SK-N-SH (cell line): Measurements from ENCODE around the gene LCP2. TPM values are rescaled to one million over a fixed set of nuclear protein-coding genes. Genes with fewer than 3 reads are reported as not detected.

ENCODE experiments used
- CTCF ChIA-PET: fragments of 300-600, 350-600 bp; formaldehyde crosslinking; extraction: SDS; loops from one replicate; lab custom pipeline; 2021; lab: Yijun Ruan, JAX
- POLR2A ChIA-PET: fragments of 350-600 bp; sonication (Branson Sonifier 250); formaldehyde crosslinking; extraction: SDS; loops from one replicate; lab custom pipeline; 2020; ENCODE audit warnings: antibody characterized with exemption, inconsistent platforms; lab: Yijun Ruan, JAX
- DNase-seq: peaks from one replicate; pipeline ENCODE4 v3.0.0; 2012
- H2AFZ ChIP-seq: fragments of 200-600 bp; sonication (generic); 2 replicates; pipeline ENCODE4 v1.8.1; 2016; ENCODE audit warnings: antibody characterized with exemption, mild to moderate bottlenecking, low read depth
- H3F3A ChIP-seq: fragments of 200-600 bp; sonication (generic); replicated peaks from 2 replicates; pipeline ENCODE3; 2016; ENCODE audit warnings: antibody characterized with exemption, mild to moderate bottlenecking; ENCODE audit not compliant: insufficient read depth
- H3K27ac ChIP-seq, 2 experiments: fragments of 200-500 bp in 1 of 2; fragments of 200-600 bp in 1 of 2; sonication (Bioruptor generic) in 1 of 2; sonication (generic), shearing (Covaris generic) in 1 of 2; 2 replicates each; pipeline versions ENCODE4 v1.5.1 to v1.6.1; 2014 to 2016; ENCODE audit warnings: low read depth in 2 of 2, inconsistent platforms in 1 of 2, low read length in 1 of 2, mild to moderate bottlenecking in 1 of 2, mixed read lengths in 1 of 2
- H3K27me3 ChIP-seq: fragments of 200-600 bp; sonication (generic), shearing (Covaris generic); 2 replicates; pipeline ENCODE4 v1.6.1; 2016; ENCODE audit warnings: mixed run types; ENCODE audit not compliant: insufficient read depth
- H3K36me3 ChIP-seq, 2 experiments: fragments of 200-500 bp in 1 of 2; fragments of 200-600 bp in 1 of 2; sonication (Bioruptor generic) in 1 of 2; sonication (generic) in 1 of 2; replicated peaks in 1 of 2; 2 replicates each; pipeline versions ENCODE3 to v1.5.1; 2014 to 2016; ENCODE audit warnings: low read length in 1 of 2, mild to moderate bottlenecking in 1 of 2; ENCODE audit not compliant: insufficient read depth in 2 of 2, control insufficient read depth in 1 of 2
- H3K4me1 ChIP-seq, 2 experiments: fragments of 200-500 bp in 1 of 2; fragments of 200-600 bp in 1 of 2; sonication (Bioruptor generic) in 1 of 2; sonication (generic), shearing (Covaris generic) in 1 of 2; 2 replicates each; pipeline versions ENCODE4 v1.5.1 to v1.6.1; 2014 to 2016; ENCODE audit warnings: low read depth in 1 of 2, low read length in 1 of 2, mixed run types in 1 of 2; ENCODE audit not compliant: insufficient read depth in 2 of 2, control insufficient read depth in 1 of 2
- H3K4me2 ChIP-seq: fragments of 200-600 bp; sonication (generic), shearing (Covaris generic); 2 replicates; pipeline ENCODE4 v1.6.1; 2017; ENCODE audit warnings: mixed run types
- H3K4me3 ChIP-seq, 2 experiments: fragments of 200-500 bp in 1 of 2; fragments of 200-600 bp in 1 of 2; sonication (Bioruptor generic) in 1 of 2; sonication (generic), shearing (Covaris generic) in 1 of 2; 2 replicates each; pipeline versions ENCODE4 v1.5.1 to v1.8.1; 2014 to 2016; ENCODE audit warnings: low read depth in 2 of 2, inconsistent platforms in 1 of 2, low read length in 1 of 2, mild to moderate bottlenecking in 1 of 2, mixed read lengths in 1 of 2, moderate library complexity in 1 of 2
- H3K79me2 ChIP-seq: fragments of 200-600 bp; sonication (generic); 2 replicates; pipeline ENCODE4 v1.8.1; 2017; ENCODE audit warnings: mild to moderate bottlenecking; ENCODE audit not compliant: insufficient read depth
- H3K9ac ChIP-seq: fragments of 200-600 bp; sonication (generic); 2 replicates; pipeline ENCODE4 v1.6.1; 2017; ENCODE audit warnings: mixed run types
- H3K9me2 ChIP-seq: fragments of 200-600 bp; sonication (generic); 2 replicates; pipeline ENCODE4 v1.6.1; 2017; ENCODE audit warnings: mixed run types
- H3K9me3 ChIP-seq: fragments of 200-600 bp; sonication (generic); 2 replicates; pipeline ENCODE4 v1.6.1; 2017; ENCODE audit warnings: mixed run types, mild to moderate bottlenecking, moderate library complexity
- H4K20me1 ChIP-seq: fragments of 200-600 bp; sonication (generic); 2 replicates; pipeline ENCODE4 v1.6.1; 2017; ENCODE audit warnings: mild to moderate bottlenecking, mixed run types; ENCODE audit not compliant: insufficient read depth
- CHD2 ChIP-seq: fragments of 150-350 bp; IDR thresholded peaks from 2 replicates; pipeline ENCODE4 v1.6.1; 2018; ENCODE audit warnings: low read length; ENCODE audit not compliant: partially characterized antibody
- FOSL2 ChIP-seq: IDR thresholded peaks from 2 replicates; pipeline ENCODE4 v1.4.0; 2012; ENCODE audit warnings: low read depth, mild to moderate bottlenecking, moderate library complexity, borderline replicate concordance
- GABPA ChIP-seq: IDR thresholded peaks from 2 replicates; pipeline ENCODE4 v1.4.0; 2012; ENCODE audit warnings: low read depth, mild to moderate bottlenecking
- JUND ChIP-seq: IDR thresholded peaks from 2 replicates; pipeline ENCODE4 v1.4.0; 2012
- NRF1 ChIP-seq: IDR thresholded peaks from 2 replicates; pipeline ENCODE4 v1.6.1; 2012; ENCODE audit warnings: low read depth, mild to moderate bottlenecking, low read length
- PBX3 ChIP-seq: IDR thresholded peaks from 2 replicates; pipeline ENCODE4; 2012
- POLR2AphosphoS5 ChIP-seq: IDR thresholded peaks from 2 replicates; pipeline ENCODE4 v1.6.1; 2012; ENCODE audit warnings: low read depth, low read length
- RCOR1 ChIP-seq: fragments of 150-350 bp; IDR thresholded peaks from 2 replicates; pipeline ENCODE4 v1.6.1; 2017; ENCODE audit warnings: antibody characterized with exemption, low read length
- RFX5 ChIP-seq: IDR thresholded peaks from 2 replicates; pipeline ENCODE4 v1.6.1; 2012; ENCODE audit warnings: mild to moderate bottlenecking, improper control_type of control experiment, low read length
- RXRA ChIP-seq: IDR thresholded peaks from 2 replicates; pipeline ENCODE4 v1.4.0; 2012; ENCODE audit warnings: low read depth, mild to moderate bottlenecking, borderline replicate concordance
- TAF1 ChIP-seq: IDR thresholded peaks from 2 replicates; pipeline ENCODE4 v1.6.1; 2012; ENCODE audit warnings: low read depth, mild to moderate bottlenecking, low read length, moderate library complexity, borderline replicate concordance
- TCF12 ChIP-seq: IDR thresholded peaks from 2 replicates; pipeline ENCODE4 v1.4.0; 2012
- TEAD4 ChIP-seq: IDR thresholded peaks from 2 replicates; pipeline ENCODE4 v1.4.0; 2012; ENCODE audit warnings: mild to moderate bottlenecking, borderline replicate concordance; ENCODE audit not compliant: insufficient read depth
- USF1 ChIP-seq: IDR thresholded peaks from 2 replicates; pipeline ENCODE4 v1.4.0; 2012; ENCODE audit warnings: low read depth, borderline replicate concordance
- USF2 ChIP-seq: fragments of 150-350 bp; IDR thresholded peaks from 2 replicates; pipeline ENCODE4 v1.6.1; 2017; ENCODE audit warnings: antibody characterized with exemption, low read length, low read depth, borderline replicate concordance
- ZBTB33 ChIP-seq: IDR thresholded peaks from 2 replicates; pipeline ENCODE4 v1.4.0; 2012; ENCODE audit warnings: low read depth, borderline replicate concordance
- WGBS: methylation state at CpG from one replicate; pipeline ENCODE4 v1.1.6; 2017; ENCODE audit warnings: low lambda C conversion rate; 5-methylcytosine and 5-hydroxymethylcytosine counted together
- polyA plus RNA-seq, 3 experiments: library from polyadenylated mRNA; depleted of rRNA; stranded (reverse); fragments of >200 nt; gene quantifications; 2 replicates each; pipeline ENCODE4 v1.2.3, GENCODE V29; 2012

Gene LCP2
- polyA plus RNA-seq, 1 of the 3 experiments (the other 2 are of a cell fraction), result not detected

- no peaks in the 10 kb centered on the region for H3F3A ChIP-seq
- no peaks in the 10 kb centered on the region for H3K36me3 ChIP-seq
- 9% methylated on average over 3 of the region's 3 CpGs for WGBS
- H3K27me3 ChIP-seq, result peaks cover 6% of the 10 kb centered on the region; the same call in 1 of the 2 replicates
- H2AFZ ChIP-seq, result no peak overlapping the region
- no peaks in the 10 kb centered on the region for H3K79me2 ChIP-seq
- ChIA-PET CTCF (interaction anchor here (0.7 to 1.4 kb wide), 2 partner anchors 23 to 334 kb away, joined by 3 read pairs; no protein-coding TSS in a partner anchor), POLR2A (no interaction called here)
- TF ChIP-seq TAF1, result no peak
- no peak for TF ChIP-seq TCF12
- no peak overlapping the region for H3K27ac ChIP-seq
- no peak overlapping the region for H3K4me3 ChIP-seq
- H3K9me3 ChIP-seq, result no peaks in the 10 kb centered on the region
- no peak overlapping the region for H3K4me2 ChIP-seq
- no peaks in the 10 kb centered on the region for H4K20me1 ChIP-seq
- no peaks in the 10 kb centered on the region for H3K9me2 ChIP-seq
- DNase-seq, result no peak
- H3K9ac ChIP-seq, result no peak overlapping the region
- H3K4me1 ChIP-seq, result no peaks in the 10 kb centered on the region
Measured at GRCh38 chr5:170290498-170290897, 7.1 kb downstream of the LCP2 start.

- Histone ChIP-seq H3K9ac (no peak overlapping the region), H3K36me3 (no peaks in the 10 kb centered on the region), H3K79me2 (no peaks in the 10 kb centered on the region), H3K4me2 (no peak overlapping the region), H3K4me1 (no peaks in the 10 kb centered on the region), H3K9me3 (no peaks in the 10 kb centered on the region), H3K27ac (no peak overlapping the region)
- DNase-seq, result no peak
- no peak for TF ChIP-seq RCOR1
- TF ChIP-seq, all 33 proteins: peak for 0
- Histone ChIP-seq H2AFZ (no peak overlapping the region), H3F3A (no peaks in the 10 kb centered on the region), H3K9me2 (no peaks in the 10 kb centered on the region), H3K4me3 (no peak overlapping the region), H4K20me1 (no peaks in the 10 kb centered on the region), H3K27me3 (0 out of 2 replicates have a peak, but pooled peaks cover 6% of the 10 kb centered on the region)
- ChIA-PET CTCF (no interaction called here), POLR2A (no interaction called here)
- 21% methylated on average over 4 of the region's 4 CpGs for WGBS
Measured at GRCh38 chr5:170289764-170290163, 7.8 kb downstream of the LCP2 start.

GRCh38 chr5:170289121-170289520, 8.5 kb downstream of the LCP2 start:
- H3K9me3 ChIP-seq, result 0 out of 2 replicates have a peak, but pooled peaks cover under 1% of the 10 kb centered on the region
- H3K9ac ChIP-seq, result no peak overlapping the region
- ChIA-PET POLR2A (no interaction called here), CTCF (no interaction called here)
- TF ChIP-seq TCF12 (no peak), POLR2AphosphoS5 (no peak), GABPA (no peak), NRF1 (no peak), USF2 (no peak), USF1 (no peak), TEAD4 (no peak), RCOR1 (no peak), RXRA (no peak), CHD2 (no peak), RFX5 (no peak), FOSL2 (no peak), PBX3 (no peak), JUND (no peak), ZBTB33 (no peak)
- H3K9me2 ChIP-seq, result no peaks in the 10 kb centered on the region
- no peak overlapping the region for H3K4me3 ChIP-seq
- H2AFZ ChIP-seq, result no peak overlapping the region
- H3K36me3 ChIP-seq, result no peaks in the 10 kb centered on the region
- H3F3A ChIP-seq, result no peaks in the 10 kb centered on the region
- no peaks in the 10 kb centered on the region for H4K20me1 ChIP-seq
- DNase-seq, result no peak
- H3K27me3 ChIP-seq, result 0 out of 2 replicates have a peak, but pooled peaks cover 6% of the 10 kb centered on the region
- WGBS, result 25% methylated on average over 3 of the region's 3 CpGs
- H3K4me2 ChIP-seq, result no peak overlapping the region
- H3K27ac ChIP-seq, result no peak overlapping the region
- no peaks in the 10 kb centered on the region for H3K4me1 ChIP-seq
- no peaks in the 10 kb centered on the region for H3K79me2 ChIP-seq
